ENCODE results near the gene ITPK1.

DNA sequence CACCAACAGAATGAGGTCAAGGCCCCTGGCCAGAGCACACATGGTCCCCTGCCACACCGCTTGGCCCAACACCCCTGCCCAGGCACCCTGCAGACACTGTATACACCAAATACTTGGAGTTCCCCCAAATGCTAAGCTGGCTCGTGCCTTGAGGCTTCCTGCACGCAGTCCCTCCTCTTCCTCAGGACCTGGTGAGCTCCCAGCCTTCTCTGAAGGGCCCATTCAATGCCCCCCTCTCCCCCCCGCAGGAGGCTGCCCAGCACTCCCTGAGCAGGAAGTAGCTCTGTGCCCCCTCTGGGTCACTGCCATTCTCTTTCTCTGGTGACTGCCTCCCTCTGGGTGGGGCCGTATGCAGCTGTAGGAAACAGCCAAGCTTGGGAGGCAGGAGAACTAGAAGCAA is 75.3 kb downstream of the ITPK1 start:
- no peak for TF ChIP-seq CTCF (IDR thresholded peaks at IDR 0.05)
- TF ChIP-seq POLR2A (IDR thresholded peaks at IDR 0.05) = no peak

Data from thyroid gland (tissue), 4 donors.